ENCODE measurements around the gene CALCA.

Gene CALCA

GRCh38 chr11:14942745-14943144, 29.4 kb downstream of the CALCA start:
- DNase-seq (ENCODE audit: low spot score): no peak

GRCh38 chr11:14938936-14939335, 33.2 kb downstream of the CALCA start:
- DNase-seq (ENCODE audit: low spot score): no peak

- DNase-seq (ENCODE audit: low spot score): no peak
Observed at GRCh38 chr11:14934641-14935351, 37.4 kb downstream of the CALCA start.

GRCh38 chr11:14932447-14932846, 39.7 kb downstream of the CALCA start:
- no peak for DNase-seq (ENCODE audit: low spot score)

GRCh38 chr11:14930369-14930768, 41.8 kb downstream of the CALCA start:
- no peak for DNase-seq (ENCODE audit: low spot score)

- DNase-seq (ENCODE audit: low spot score): no peak
Observed at GRCh38 chr11:14927146-14927545, 45.0 kb downstream of the CALCA start.

- no peak for DNase-seq (ENCODE audit: low spot score)
Observed at GRCh38 chr11:14924318-14924717, 47.8 kb downstream of the CALCA start.
